OCI-LY7 (cell line): Measurements from ENCODE around the gene BBLN. TPM values are rescaled to one million over a fixed set of nuclear protein-coding genes. Genes with fewer than 3 reads are reported as not detected.

Source experiments
- BruUV-seq: library from RNA; stranded (reverse); fragments of 400-500 nt; replicated peaks from 2 replicates; lab custom pipeline; 2021; lab: Mats Ljungman, UMichigan
- CTCF ChIA-PET: fragments of 300-600 bp; sonication (Branson Sonifier 250); formaldehyde crosslinking; loops from one replicate; lab custom pipeline; 2022; ENCODE audit warnings: antibody characterized with exemption; ENCODE audit not compliant: unreplicated experiment; lab: Charles Lee
- POLR2A ChIA-PET: fragments of 300-600 bp; sonication (Branson Sonifier 250); formaldehyde crosslinking; loops from one replicate; lab custom pipeline; 2022; ENCODE audit warnings: antibody characterized with exemption; lab: Charles Lee
- DNase-seq: peaks from one replicate; pipeline ENCODE4 v3.0.0-alpha.2; 2015; ENCODE audit warnings: low spot score
- H2AFZ ChIP-seq: fragments of 200-600 bp; sonication (generic), shearing (Covaris generic); 2 replicates; pipeline ENCODE4 v1.6.1; 2014; ENCODE audit warnings: mild to moderate bottlenecking, antibody characterized with exemption, low read length, moderate library complexity
- H3K27ac ChIP-seq: fragments of 200-600 bp; sonication (generic); 2 replicates; pipeline ENCODE4 v1.5.1; 2014; ENCODE audit warnings: mixed run types, low read depth, mild to moderate bottlenecking, moderate library complexity, low read length, inconsistent platforms; ENCODE audit not compliant: poor library complexity, severe bottlenecking
- H3K36me3 ChIP-seq: fragments of 200-600 bp; sonication (generic); 2 replicates; pipeline ENCODE4 v1.6.1; 2014; ENCODE audit warnings: mild to moderate bottlenecking, antibody characterized with exemption, low read length, moderate library complexity, mixed read lengths; ENCODE audit not compliant: insufficient read depth
- H3K4me1 ChIP-seq: fragments of 200-600 bp; sonication (generic); 2 replicates; pipeline ENCODE4 v1.5.1; 2014; ENCODE audit warnings: mild to moderate bottlenecking, low read length; ENCODE audit not compliant: insufficient read depth, poor library complexity, severe bottlenecking
- H3K4me2 ChIP-seq: fragments of 200-600 bp; sonication (generic); 2 replicates; pipeline ENCODE4 v1.6.1; 2014; ENCODE audit warnings: mild to moderate bottlenecking, low read length
- H3K4me3 ChIP-seq: fragments of 200-600 bp; sonication (generic); 2 replicates; pipeline ENCODE4 v1.5.1; 2014; ENCODE audit warnings: mild to moderate bottlenecking, low read depth, low read length; ENCODE audit not compliant: poor library complexity, severe bottlenecking
- H3K79me2 ChIP-seq: fragments of 200-600 bp; sonication (generic); 2 replicates; pipeline ENCODE4 v1.6.1; 2016; ENCODE audit warnings: low read depth, mild to moderate bottlenecking, low read length, moderate library complexity, mixed read lengths; ENCODE audit not compliant: insufficient read depth
- H3K9me2 ChIP-seq: fragments of 200-600 bp; sonication (generic); 2 replicates; pipeline ENCODE4 v1.6.1; 2016; ENCODE audit warnings: mild to moderate bottlenecking, low read length, mixed read lengths; ENCODE audit not compliant: insufficient read depth
- H3K9me3 ChIP-seq: fragments of 200-600 bp; sonication (generic); 2 replicates; pipeline ENCODE4 v1.6.1; 2014; ENCODE audit warnings: mild to moderate bottlenecking, mixed run types, low read length, mixed read lengths
- H4K20me1 ChIP-seq: fragments of 200-600 bp; sonication (generic); 2 replicates; pipeline ENCODE4 v1.6.1; 2014; ENCODE audit warnings: mild to moderate bottlenecking, antibody characterized with exemption, low read length, moderate library complexity, mixed read lengths; ENCODE audit not compliant: insufficient read depth
- EZH2phosphoT487 ChIP-seq: fragments of 200-600 bp; sonication (generic); IDR thresholded peaks from 2 replicates; pipeline ENCODE4 v1.6.1; 2018; ENCODE audit warnings: low read depth, borderline replicate concordance, mild to moderate bottlenecking, mixed run types, antibody characterized with exemption, low read length, moderate library complexity, mixed read lengths
- intact Hi-C: fragments of 100-400 bp; cut with micrococcal nuclease; formaldehyde crosslinking; loops from one replicate; pipeline ENCODE4 v1.10.0; 2022; ENCODE audit not compliant: unreplicated experiment
- total RNA-seq, 2 experiments: library from RNA; depleted of rRNA in 1 of 2; stranded (reverse); fragments of >200 nt in 1 of 2; shearing (Covaris generic) in 1 of 2; gene quantifications; 2 replicates each; pipeline ENCODE4 v1.2.3, GENCODE V29; 2014 to 2022
- TF ChIP-seq, protein P1 (sequence below): fragments of 200-600 bp; sonication (generic); conservative IDR thresholded peaks from 2 replicates; pipeline ENCODE4 v1.5.1; 2014; ENCODE audit warnings: mild to moderate bottlenecking, antibody characterized with exemption, low read length, moderate library complexity, mixed read lengths

BBLN gene
- total RNA-seq, 2 experiments from 2014 or later = 66.9 to 104 TPM

DNA sequence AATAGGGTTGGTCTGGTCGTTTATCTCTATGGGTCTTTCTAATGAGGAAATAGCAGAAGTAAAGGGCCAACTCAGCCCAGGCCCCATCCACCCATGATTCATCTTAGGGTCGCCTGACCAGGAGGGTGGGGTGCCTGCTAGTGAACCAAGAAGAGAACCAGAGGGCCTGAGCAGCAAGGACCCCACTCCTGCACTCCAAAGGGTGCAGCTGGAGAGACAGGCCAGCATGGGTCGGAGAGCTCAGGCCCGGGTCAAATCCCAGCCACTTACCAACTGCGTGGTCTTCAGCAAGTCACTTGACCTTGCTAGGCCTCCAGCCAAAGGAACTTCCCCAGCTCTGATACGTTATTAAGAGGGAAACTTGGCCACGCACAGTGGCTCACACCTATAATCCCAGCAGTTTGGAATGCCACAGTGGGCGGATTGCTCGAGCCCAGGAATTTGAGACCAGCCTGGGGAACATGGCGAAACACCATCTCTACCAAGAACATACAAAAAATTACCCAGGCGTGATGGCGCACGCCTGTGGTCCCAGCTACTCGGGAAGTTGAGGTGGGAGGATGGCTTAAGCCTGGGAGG is 4.3 kb downstream of the BBLN start:
- no peak overlapping the region for H3K4me2 ChIP-seq
- BruUV-seq = no TSS peak
- H3K4me1 ChIP-seq = peaks cover 12% of the 10 kb centered on the region
- no peak for DNase-seq
- CTCF ChIA-PET = no interaction called here
- POLR2A ChIA-PET = no interaction called here
- no peak overlapping the region for H3K27ac ChIP-seq
- intact Hi-C loops = no loop called here
- TF ChIP-seq EZH2phosphoT487 = no peak
- TF ChIP-seq, protein P1, sequence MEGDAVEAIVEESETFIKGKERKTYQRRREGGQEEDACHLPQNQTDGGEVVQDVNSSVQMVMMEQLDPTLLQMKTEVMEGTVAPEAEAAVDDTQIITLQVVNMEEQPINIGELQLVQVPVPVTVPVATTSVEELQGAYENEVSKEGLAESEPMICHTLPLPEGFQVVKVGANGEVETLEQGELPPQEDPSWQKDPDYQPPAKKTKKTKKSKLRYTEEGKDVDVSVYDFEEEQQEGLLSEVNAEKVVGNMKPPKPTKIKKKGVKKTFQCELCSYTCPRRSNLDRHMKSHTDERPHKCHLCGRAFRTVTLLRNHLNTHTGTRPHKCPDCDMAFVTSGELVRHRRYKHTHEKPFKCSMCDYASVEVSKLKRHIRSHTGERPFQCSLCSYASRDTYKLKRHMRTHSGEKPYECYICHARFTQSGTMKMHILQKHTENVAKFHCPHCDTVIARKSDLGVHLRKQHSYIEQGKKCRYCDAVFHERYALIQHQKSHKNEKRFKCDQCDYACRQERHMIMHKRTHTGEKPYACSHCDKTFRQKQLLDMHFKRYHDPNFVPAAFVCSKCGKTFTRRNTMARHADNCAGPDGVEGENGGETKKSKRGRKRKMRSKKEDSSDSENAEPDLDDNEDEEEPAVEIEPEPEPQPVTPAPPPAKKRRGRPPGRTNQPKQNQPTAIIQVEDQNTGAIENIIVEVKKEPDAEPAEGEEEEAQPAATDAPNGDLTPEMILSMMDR = no peak
- no peak overlapping the region for H3K4me3 ChIP-seq
- H2AFZ ChIP-seq = no peak overlapping the region
- H3K79me2 ChIP-seq = peaks cover 4% of the 10 kb centered on the region; the same call in 1 of the 2 replicates
- peaks cover 66% of the 10 kb centered on the region for H3K36me3 ChIP-seq
- H3K9me2 ChIP-seq = no peaks in the 10 kb centered on the region
- H4K20me1 ChIP-seq = no peaks in the 10 kb centered on the region
- H3K9me3 ChIP-seq = no peaks in the 10 kb centered on the region

DNA sequence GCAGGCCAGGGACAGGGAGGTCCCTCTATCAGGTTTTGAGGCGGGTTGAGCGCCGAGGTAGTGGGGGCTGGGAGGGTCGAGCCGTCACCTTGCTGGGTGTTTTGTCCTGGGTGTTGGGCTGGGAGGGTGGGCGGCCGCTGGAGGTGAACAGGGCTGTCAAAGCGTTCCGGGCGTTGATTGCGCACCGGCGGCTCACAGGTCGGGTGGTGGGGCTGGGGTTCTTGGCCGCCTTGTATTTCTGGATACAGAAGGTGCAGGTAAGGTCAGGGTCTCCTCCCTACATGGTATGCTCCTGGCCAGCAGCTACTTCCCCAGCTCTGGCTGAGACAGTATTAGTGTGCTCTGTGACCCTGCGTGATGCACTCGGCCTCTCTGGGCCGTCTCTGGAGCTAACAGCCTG is 6.1 kb downstream of the BBLN start:
- no peaks in the 10 kb centered on the region for H3K9me2 ChIP-seq
- CTCF ChIA-PET = no interaction called here
- no peaks in the 10 kb centered on the region for H4K20me1 ChIP-seq
- H3K27ac ChIP-seq = no peak overlapping the region
- POLR2A ChIA-PET = no interaction called here
- H3K79me2 ChIP-seq = peaks cover under 1% of the 10 kb centered on the region; the same call in 1 of the 2 replicates
- H3K36me3 ChIP-seq = peaks cover 77% of the 10 kb centered on the region
- H3K9me3 ChIP-seq = no peaks in the 10 kb centered on the region
- no peak overlapping the region for H2AFZ ChIP-seq
- TSS peak; percentile 48 for BruUV-seq
- H3K4me2 ChIP-seq = no peak overlapping the region
- no peak overlapping the region for H3K4me3 ChIP-seq
- peaks cover 3% of the 10 kb centered on the region for H3K4me1 ChIP-seq
- intact Hi-C loops = no loop called here
- no peak for TF ChIP-seq EZH2phosphoT487
- DNase-seq = no peak

DNA sequence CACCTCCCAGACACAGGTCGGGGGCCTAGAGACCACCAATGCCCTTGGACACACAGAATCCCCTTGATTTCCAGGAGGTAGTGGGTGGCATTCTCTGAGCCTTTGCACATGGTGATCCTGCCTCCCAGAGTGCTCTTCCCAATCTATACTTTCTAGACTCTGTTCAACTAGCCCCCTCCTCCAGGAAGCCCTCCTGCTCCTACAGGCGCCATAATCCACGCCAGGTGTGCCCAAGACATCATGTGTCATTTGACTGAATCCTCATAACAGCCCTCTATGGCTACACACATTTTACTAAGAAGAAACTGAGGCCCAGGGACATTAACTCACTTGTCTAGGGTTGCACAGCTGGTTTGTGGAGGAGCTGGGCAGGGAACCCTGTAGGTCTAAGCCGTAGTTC is 7.1 kb downstream of the BBLN start:
- POLR2A ChIA-PET = no interaction called here
- H3K27ac ChIP-seq = no peak overlapping the region
- TF ChIP-seq, protein P1 = no peak
- TF ChIP-seq EZH2phosphoT487 = no peak
- intact Hi-C loops = no loop called here
- BruUV-seq = no TSS peak
- no peaks in the 10 kb centered on the region for H4K20me1 ChIP-seq
- H3K9me3 ChIP-seq = no peaks in the 10 kb centered on the region
- H3K9me2 ChIP-seq = no peaks in the 10 kb centered on the region
- H2AFZ ChIP-seq = no peak overlapping the region
- peaks cover 74% of the 10 kb centered on the region for H3K36me3 ChIP-seq
- CTCF ChIA-PET = no interaction called here
- no peak for DNase-seq
- H3K4me2 ChIP-seq = no peak overlapping the region
- H3K79me2 ChIP-seq = no peaks in the 10 kb centered on the region
- H3K4me1 ChIP-seq = no peaks in the 10 kb centered on the region
- no peak overlapping the region for H3K4me3 ChIP-seq
